SK-N-SH (cell line): ENCODE measurements around the gene PTDSS2.

Experiments
- JUND ChIP-seq: IDR thresholded peaks from 2 replicates; pipeline ENCODE4 v1.4.0; 2012
- POLR2AphosphoS5 ChIP-seq: IDR thresholded peaks from 2 replicates; pipeline ENCODE4 v1.6.1; 2012; ENCODE audit warnings: low read depth, low read length
- TCF12 ChIP-seq: IDR thresholded peaks from 2 replicates; pipeline ENCODE4 v1.4.0; 2012
- TF ChIP-seq, protein P1 (sequence below): fragments of 200-600 bp; sonication (generic); IDR thresholded peaks from 2 replicates; pipeline ENCODE4 v1.6.1; 2017; ENCODE audit warnings: antibody characterized with exemption, mild to moderate bottlenecking, moderate library complexity
- TF ChIP-seq, protein P2 (sequence below): IDR thresholded peaks from 2 replicates; pipeline ENCODE4; 2012
- TF ChIP-seq, protein P3 (sequence below): IDR thresholded peaks from 2 replicates; pipeline ENCODE4 v1.4.0; 2012; ENCODE audit warnings: low read depth
- TF ChIP-seq, protein P4 (sequence below): fragments of 150-350 bp; IDR thresholded peaks from 2 replicates; pipeline ENCODE4 v1.6.1; 2017; ENCODE audit warnings: antibody characterized with exemption, low read length, low read depth, borderline replicate concordance

DNA sequence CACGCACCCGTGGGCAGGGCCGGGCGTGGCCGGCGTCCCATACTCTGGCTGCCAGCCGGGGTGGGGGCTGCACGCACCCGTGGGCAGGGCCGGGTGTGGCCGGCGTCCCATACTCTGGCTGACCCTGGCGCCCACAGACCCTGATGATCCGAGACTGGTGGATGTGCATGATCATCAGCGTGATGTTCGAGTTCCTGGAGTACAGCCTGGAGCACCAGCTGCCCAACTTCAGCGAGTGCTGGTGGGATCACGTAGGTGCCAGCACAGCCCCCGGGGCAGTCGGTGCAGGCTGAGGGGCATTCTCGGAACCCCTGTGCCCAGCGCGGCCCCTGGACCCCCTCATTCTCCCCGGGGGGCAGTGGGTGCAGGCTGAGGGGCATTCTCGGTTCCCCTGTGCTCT lies 38.0 kb downstream of the PTDSS2 start:
- TF ChIP-seq POLR2AphosphoS5 (no peak), TCF12 (no peak), JUND (no peak)
- TF ChIP-seq, protein P1, sequence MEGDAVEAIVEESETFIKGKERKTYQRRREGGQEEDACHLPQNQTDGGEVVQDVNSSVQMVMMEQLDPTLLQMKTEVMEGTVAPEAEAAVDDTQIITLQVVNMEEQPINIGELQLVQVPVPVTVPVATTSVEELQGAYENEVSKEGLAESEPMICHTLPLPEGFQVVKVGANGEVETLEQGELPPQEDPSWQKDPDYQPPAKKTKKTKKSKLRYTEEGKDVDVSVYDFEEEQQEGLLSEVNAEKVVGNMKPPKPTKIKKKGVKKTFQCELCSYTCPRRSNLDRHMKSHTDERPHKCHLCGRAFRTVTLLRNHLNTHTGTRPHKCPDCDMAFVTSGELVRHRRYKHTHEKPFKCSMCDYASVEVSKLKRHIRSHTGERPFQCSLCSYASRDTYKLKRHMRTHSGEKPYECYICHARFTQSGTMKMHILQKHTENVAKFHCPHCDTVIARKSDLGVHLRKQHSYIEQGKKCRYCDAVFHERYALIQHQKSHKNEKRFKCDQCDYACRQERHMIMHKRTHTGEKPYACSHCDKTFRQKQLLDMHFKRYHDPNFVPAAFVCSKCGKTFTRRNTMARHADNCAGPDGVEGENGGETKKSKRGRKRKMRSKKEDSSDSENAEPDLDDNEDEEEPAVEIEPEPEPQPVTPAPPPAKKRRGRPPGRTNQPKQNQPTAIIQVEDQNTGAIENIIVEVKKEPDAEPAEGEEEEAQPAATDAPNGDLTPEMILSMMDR, result no peak
- TF ChIP-seq, protein P2, sequence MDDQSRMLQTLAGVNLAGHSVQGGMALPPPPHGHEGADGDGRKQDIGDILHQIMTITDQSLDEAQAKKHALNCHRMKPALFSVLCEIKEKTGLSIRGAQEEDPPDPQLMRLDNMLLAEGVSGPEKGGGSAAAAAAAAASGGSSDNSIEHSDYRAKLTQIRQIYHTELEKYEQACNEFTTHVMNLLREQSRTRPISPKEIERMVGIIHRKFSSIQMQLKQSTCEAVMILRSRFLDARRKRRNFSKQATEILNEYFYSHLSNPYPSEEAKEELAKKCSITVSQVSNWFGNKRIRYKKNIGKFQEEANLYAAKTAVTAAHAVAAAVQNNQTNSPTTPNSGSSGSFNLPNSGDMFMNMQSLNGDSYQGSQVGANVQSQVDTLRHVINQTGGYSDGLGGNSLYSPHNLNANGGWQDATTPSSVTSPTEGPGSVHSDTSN, result no peak
- TF ChIP-seq, protein P3, sequence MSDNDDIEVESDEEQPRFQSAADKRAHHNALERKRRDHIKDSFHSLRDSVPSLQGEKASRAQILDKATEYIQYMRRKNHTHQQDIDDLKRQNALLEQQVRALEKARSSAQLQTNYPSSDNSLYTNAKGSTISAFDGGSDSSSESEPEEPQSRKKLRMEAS, result no peak
- TF ChIP-seq, protein P4, sequence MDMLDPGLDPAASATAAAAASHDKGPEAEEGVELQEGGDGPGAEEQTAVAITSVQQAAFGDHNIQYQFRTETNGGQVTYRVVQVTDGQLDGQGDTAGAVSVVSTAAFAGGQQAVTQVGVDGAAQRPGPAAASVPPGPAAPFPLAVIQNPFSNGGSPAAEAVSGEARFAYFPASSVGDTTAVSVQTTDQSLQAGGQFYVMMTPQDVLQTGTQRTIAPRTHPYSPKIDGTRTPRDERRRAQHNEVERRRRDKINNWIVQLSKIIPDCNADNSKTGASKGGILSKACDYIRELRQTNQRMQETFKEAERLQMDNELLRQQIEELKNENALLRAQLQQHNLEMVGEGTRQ, result no peak
